Fibroblast of skin of scalp (primary cell): ENCODE data around the gene NSA2. TPM values are rescaled to one million over a fixed set of nuclear protein-coding genes. Genes with fewer than 3 reads are reported as not detected.
"Not testable (repeated sequence)": the region's sequence is repeated elsewhere in the genome, so short reads cannot be mapped to it uniquely, and the experiment has no call there.

Experiments used
- DNase-seq: peaks from one replicate; pipeline ENCODE4 v3.0.0-alpha.2; 2013
- polyA plus RNA-seq, 2 experiments: library from polyadenylated mRNA; unstranded; fragments of 120-200 nt; gene quantifications; one replicate each; pipeline ENCODE4 v1.2.1, GENCODE V29; 2013; ENCODE audit not compliant: insufficient read length in 2 of 2

Gene NSA2
- 112 TPM for polyA plus RNA-seq (2013, experiment 1 of 2; ENCODE audit: insufficient read length)
- 133 TPM for polyA plus RNA-seq (2013, experiment 2 of 2; ENCODE audit: insufficient read length)

GRCh38 chr5:74766849-74767578 lies at the start of gene NSA2, which contains the start of gene GFM2:
TSS of gene NSA2 (plus strand) at chr5:74767249. CDS start at chr5:74767361, 112 bp downstream.
TSS of gene GFM2 (minus strand) at chr5:74767117. CDS start at chr5:74763742, 3,375 bp downstream.
- peak; percentile 93 for DNase-seq

- no peak for DNase-seq
Observed at GRCh38 chr5:74717596-74717995, 49.5 kb upstream of the NSA2 start.

GRCh38 chr5:74722271-74722670 lies 44.8 kb upstream of the NSA2 start:
- DNase-seq = no peak

GRCh38 chr5:74725331-74725730 lies 41.7 kb upstream of the NSA2 start:
- no peak for DNase-seq

GRCh38 chr5:74736759-74737158 lies 30.3 kb upstream of the NSA2 start:
- DNase-seq = no peak

GRCh38 chr5:74738406-74738805 lies 28.6 kb upstream of the NSA2 start:
- no peak for DNase-seq

GRCh38 chr5:74748742-74749141 lies 18.3 kb upstream of the NSA2 start:
- DNase-seq = not testable (repeated sequence)

GRCh38 chr5:74761241-74761640 lies 5.8 kb upstream of the NSA2 start:
- DNase-seq = no peak

- DNase-seq = peak; percentile 43
Observed at GRCh38 chr5:74762599-74762998, 4.5 kb upstream of the NSA2 start.

- no peak for DNase-seq
Observed at GRCh38 chr5:74763504-74763903, 3.5 kb upstream of the NSA2 start.

GRCh38 chr5:74765201-74765600 lies 1.8 kb upstream of the NSA2 start:
- DNase-seq = no peak

GRCh38 chr5:74765929-74766328 lies 1.1 kb upstream of the NSA2 start:
- no peak for DNase-seq

- peak; percentile 35 for DNase-seq
Observed at GRCh38 chr5:74766418-74766848, 616 bp upstream of the NSA2 start.

- DNase-seq = peak; percentile 14
Observed at GRCh38 chr5:74767579-74767913, 497 bp downstream of the NSA2 start.

- DNase-seq = no peak
Observed at GRCh38 chr5:74772359-74772758, 5.3 kb downstream of the NSA2 start.

- DNase-seq = no peak
Observed at GRCh38 chr5:74778609-74779008, 11.6 kb downstream of the NSA2 start.

GRCh38 chr5:74786851-74787250 lies 19.8 kb downstream of the NSA2 start:
- DNase-seq = no peak

- DNase-seq = no peak
Observed at GRCh38 chr5:74787424-74787823, 20.4 kb downstream of the NSA2 start.

- not testable (repeated sequence) for DNase-seq
Observed at GRCh38 chr5:74791669-74792068, 24.6 kb downstream of the NSA2 start.

- DNase-seq = peak; percentile 26
Observed at GRCh38 chr5:74798977-74799911, 32.2 kb downstream of the NSA2 start.

- DNase-seq = no peak
Observed at GRCh38 chr5:74801197-74801596, 34.1 kb downstream of the NSA2 start.

- no peak for DNase-seq
Observed at GRCh38 chr5:74801941-74802340, 34.9 kb downstream of the NSA2 start.

GRCh38 chr5:74810915-74811314 lies 43.9 kb downstream of the NSA2 start:
- DNase-seq = peak; percentile 7
